HEK293 (cell line): ENCODE data around the gene ANKRD37.

Experiments
- BCL11A ChIP-seq: fragments of 450-650 bp; formaldehyde crosslinking; IDR thresholded peaks from 2 replicates; pipeline ENCODE4 v1.5.1; 2016; ENCODE audit warnings: low read depth, missing biosample characterization, missing genetic modification characterization
- CTCF ChIP-seq: fragments of 450-650 bp; formaldehyde crosslinking; IDR thresholded peaks from 2 replicates; pipeline ENCODE4 v1.5.1; 2016; ENCODE audit warnings: missing biosample characterization, missing genetic modification characterization
- FEZF1 ChIP-seq: fragments of 450-650 bp; formaldehyde crosslinking; IDR thresholded peaks from 2 replicates; pipeline ENCODE4 v1.5.1; 2016; ENCODE audit warnings: missing biosample characterization, missing genetic modification characterization
- REST ChIP-seq: fragments of 450-650 bp; formaldehyde crosslinking; IDR thresholded peaks from 2 replicates; pipeline ENCODE4 v1.5.1; 2016; ENCODE audit warnings: missing biosample characterization, missing genetic modification characterization
- SALL2 ChIP-seq: fragments of 450-650 bp; formaldehyde crosslinking; IDR thresholded peaks from 2 replicates; pipeline ENCODE4 v1.5.0; 2017; ENCODE audit warnings: missing biosample characterization, mild to moderate bottlenecking, missing genetic modification characterization, borderline replicate concordance
- YY1 ChIP-seq: fragments of 450-650 bp; formaldehyde crosslinking; IDR thresholded peaks from 2 replicates; pipeline ENCODE4 v1.5.1; 2018; ENCODE audit warnings: missing biosample characterization, missing genetic modification characterization
- YY2 ChIP-seq: fragments of 450-650 bp; formaldehyde crosslinking; IDR thresholded peaks from 2 replicates; pipeline ENCODE4 v1.5.1; 2016; ENCODE audit warnings: missing biosample characterization, missing genetic modification characterization
- ZBTB21 ChIP-seq: fragments of 450-650 bp; formaldehyde crosslinking; IDR thresholded peaks from 2 replicates; pipeline ENCODE4 v1.5.1; 2017; ENCODE audit warnings: missing biosample characterization, missing genetic modification characterization
- ZNF174 ChIP-seq: fragments of 450-650 bp; formaldehyde crosslinking; IDR thresholded peaks from 2 replicates; pipeline ENCODE4 v1.5.0; 2017; ENCODE audit warnings: missing biosample characterization, mild to moderate bottlenecking, missing genetic modification characterization
- ZNF350 ChIP-seq: fragments of 450-650 bp; formaldehyde crosslinking; IDR thresholded peaks from 2 replicates; pipeline ENCODE4 v1.5.0; 2017; ENCODE audit warnings: missing biosample characterization, mild to moderate bottlenecking, missing genetic modification characterization
- ZNF501 ChIP-seq: fragments of 450-650 bp; formaldehyde crosslinking; IDR thresholded peaks from 2 replicates; pipeline ENCODE4 v1.5.1; 2016; ENCODE audit warnings: missing biosample characterization, missing genetic modification characterization
- ZNF518A ChIP-seq: fragments of 450-650 bp; formaldehyde crosslinking; conservative IDR thresholded peaks from 2 replicates; pipeline ENCODE4 v1.5.1; 2016; ENCODE audit warnings: low read depth, missing biosample characterization, missing genetic modification characterization
- ZNF626 ChIP-seq: fragments of 450-650 bp; sonication (Bioruptor Pico); formaldehyde crosslinking; IDR thresholded peaks from 2 replicates; pipeline ENCODE4 v1.5.1; 2018; ENCODE audit warnings: missing biosample characterization, missing genetic modification characterization, inconsistent platforms
- ZNF704 ChIP-seq: fragments of 450-650 bp; formaldehyde crosslinking; IDR thresholded peaks from 2 replicates; pipeline ENCODE4 v1.5.1; 2016; ENCODE audit warnings: missing biosample characterization, missing genetic modification characterization

- TF ChIP-seq CTCF (tag by site-specific recombination) (no peak), ZNF350 (tag by site-specific recombination) (no peak), ZBTB21 (no peak), SALL2 (no peak), ZNF518A (no peak), REST (tag by site-specific recombination) (no peak), YY1 (tag by site-specific recombination) (no peak), ZNF501 (tag by site-specific recombination) (no peak), FEZF1 (tag by site-specific recombination) (no peak), YY2 (tag by site-specific recombination) (no peak), ZNF174 (tag by site-specific recombination) (no peak), ZNF626 (no peak), ZNF704 (tag by site-specific recombination) (no peak), BCL11A (tag by site-specific recombination) (no peak)
Measured at GRCh38 chr4:185382754-185383153, 13.9 kb upstream of the ANKRD37 start.
